GM18868 (cell line): ENCODE data around the gene C2CD4B.

ENCODE experiments used
- ATAC-seq: cut with Tn5 transposase; IDR thresholded peaks from one replicate; pipeline ENCODE4 v1.9.1; 2021; ENCODE audit warnings: mild to moderate bottlenecking, moderate library complexity; ENCODE audit not compliant: unreplicated experiment

The C2CD4B gene

GRCh38 chr15:62150445-62150844 lies 14.6 kb downstream of the C2CD4B start:
- no peak for ATAC-seq

- ATAC-seq: no peak
Observed at GRCh38 chr15:62149729-62150128, 15.4 kb downstream of the C2CD4B start.

- no peak for ATAC-seq
Observed at GRCh38 chr15:62147551-62147950, 17.5 kb downstream of the C2CD4B start.

- no peak for ATAC-seq
Observed at GRCh38 chr15:62147149-62147548, 17.9 kb downstream of the C2CD4B start.

- ATAC-seq: no peak
Observed at GRCh38 chr15:62145015-62145735, 19.9 kb downstream of the C2CD4B start.

- no peak for ATAC-seq
Observed at GRCh38 chr15:62142736-62143135, 22.3 kb downstream of the C2CD4B start.

- ATAC-seq: no peak
Observed at GRCh38 chr15:62141643-62142588, 23.2 kb downstream of the C2CD4B start.

- ATAC-seq: no peak
Observed at GRCh38 chr15:62141200-62141599, 23.9 kb downstream of the C2CD4B start.

GRCh38 chr15:62138124-62138523 lies 27.0 kb downstream of the C2CD4B start:
- ATAC-seq: no peak

- ATAC-seq: no peak
Observed at GRCh38 chr15:62136911-62137865, 27.9 kb downstream of the C2CD4B start.

- ATAC-seq: no peak
Observed at GRCh38 chr15:62135532-62136134, 29.5 kb downstream of the C2CD4B start.

- no peak for ATAC-seq
Observed at GRCh38 chr15:62133141-62133540, 31.9 kb downstream of the C2CD4B start.

- ATAC-seq: no peak
Observed at GRCh38 chr15:62128916-62129315, 36.2 kb downstream of the C2CD4B start.

GRCh38 chr15:62126364-62126763 lies 38.7 kb downstream of the C2CD4B start:
- ATAC-seq: no peak

- ATAC-seq: no peak
Observed at GRCh38 chr15:62125773-62126172, 39.3 kb downstream of the C2CD4B start.

- ATAC-seq: no peak
Observed at GRCh38 chr15:62124973-62125303, 40.1 kb downstream of the C2CD4B start.

GRCh38 chr15:62124176-62124972 lies 40.7 kb downstream of the C2CD4B start:
- ATAC-seq: no peak

GRCh38 chr15:62122249-62122648 lies 42.8 kb downstream of the C2CD4B start:
- no peak for ATAC-seq

- no peak for ATAC-seq
Observed at GRCh38 chr15:62121273-62122015, 43.6 kb downstream of the C2CD4B start.
